ENCODE measurements around the gene SND1. TPM values are rescaled to one million over a fixed set of nuclear protein-coding genes. Genes with fewer than 3 reads are reported as not detected.
A peak's percentile ranks its signal among the peaks of the same experiment; 100 is the strongest.

The SND1 gene
- total RNA-seq, 1 experiment from 2014 or later = 218 TPM

GRCh38 chr7:127872122-127872521 lies 220.1 kb downstream of the SND1 start:
- Histone ChIP-seq H2BK5ac (ENCODE audit: insufficient read length, low read length) (no peak overlapping the region), H3K9me3 (ENCODE audit: control insufficient read depth, low read depth, low read length) (no peaks in the 10 kb centered on the region), H3K23me2 (ENCODE audit: insufficient read length, low read depth, low read length, poor library complexity, severe bottlenecking) (no peaks in the 10 kb centered on the region), H3K79me1 (ENCODE audit: insufficient read depth, low read depth, low read length, poor library complexity, severe bottlenecking) (no peaks in the 10 kb centered on the region), H2AK5ac (ENCODE audit: insufficient read length, low read length) (no peak overlapping the region), H2AFZ (ENCODE audit: low read length) (no peak overlapping the region), H3K79me2 (ENCODE audit: insufficient read depth, low read length) (no peaks in the 10 kb centered on the region), H4K20me1 (ENCODE audit: control insufficient read depth, insufficient read depth, insufficient read length) (no peaks in the 10 kb centered on the region), H3K23ac (ENCODE audit: insufficient read length, low read depth, low read length) (no peak overlapping the region), H3K27me3 (ENCODE audit: insufficient read depth, low read length) (no peaks in the 10 kb centered on the region), H4K5ac (ENCODE audit: insufficient read length, low read depth, low read length) (no peak overlapping the region), H3K27ac (ENCODE audit: insufficient read length, low read depth, low read length) (no peak overlapping the region), H3K14ac (ENCODE audit: insufficient read depth, low read length) (no peak overlapping the region), H3K56ac (ENCODE audit: insufficient read length, low read depth, low read length) (no peak overlapping the region), H2BK20ac (ENCODE audit: low read depth, low read length, poor library complexity, severe bottlenecking) (no peak overlapping the region), H2BK120ac (ENCODE audit: low read depth, low read length, poor library complexity, severe bottlenecking) (no peak overlapping the region), H2BK12ac (ENCODE audit: insufficient read length, low read depth, low read length) (no peak overlapping the region), H4K8ac (replicated peaks; ENCODE audit: insufficient read length, low read depth, low read length) (no peak overlapping the region), H3K4me2 (ENCODE audit: insufficient read depth, insufficient read length, low read length) (no peak overlapping the region), H3T11ph (ENCODE audit: low read length) (no peak overlapping the region), H3K9ac (ENCODE audit: extremely low read depth, insufficient read length, low read length) (no peak overlapping the region), H3K4ac (ENCODE audit: low read depth, low read length) (no peak overlapping the region), H3K18ac (ENCODE audit: insufficient read length, low read depth, low read length) (no peak overlapping the region), H2BK15ac (ENCODE audit: low read depth, low read length) (no peak overlapping the region), H3K4me1 (ENCODE audit: insufficient read depth, low read length) (no peaks in the 10 kb centered on the region), H4K91ac (ENCODE audit: insufficient read length, low read depth, low read length) (no peak overlapping the region)
- no CpG with 5 or more reads among the region's 1 CpG for WGBS (ENCODE audit: extremely low coverage, insufficient read length, low lambda C conversion rate)
- H3K4me1 Mint-ChIP-seq = peaks cover 13 to 14% of the 10 kb centered on the region in 2 experiments
- peak overlapping the region in 1 of 3 experiments; percentile 58; a peak in 1 of 7 replicates for H3K27ac Mint-ChIP-seq
- no peaks in the 10 kb centered on the region for H3K27me3 Mint-ChIP-seq (ENCODE audit: low read depth)
- H3K36me3 Mint-ChIP-seq (ENCODE audit: insufficient read depth in 1 of 3, low read depth in 3 of 3) = no peaks in the 10 kb centered on the region; a peak in 1 of 7 replicates
- no peak overlapping the region for H3K4me3 Mint-ChIP-seq
- no peak for TF ChIP-seq CTCF (conservative IDR thresholded peaks at IDR 0.05)
- no peak for DNase-seq
- no peaks in the 10 kb centered on the region for H3K9me3 Mint-ChIP-seq

Data from H9 (cell line).